ENCODE measurements around the gene NKX2-4.

The NKX2-4 gene

GRCh38 chr20:21389368-21389767 lies 8.0 kb downstream of the NKX2-4 start:
- peak; percentile 7 for DNase-seq (ENCODE audit: low read depth)
- no peak for TF ChIP-seq CTCF (IDR thresholded peaks at IDR 0.05; ENCODE audit: control insufficient read depth, insufficient read depth, low read depth, low read length, missing control alignments)
- H3K4me3 ChIP-seq (ENCODE audit: control insufficient read depth, low read depth, low read length) = no peak overlapping the region

- no peak for DNase-seq (ENCODE audit: low read depth)
- no peak overlapping the region for H3K4me3 ChIP-seq (ENCODE audit: control insufficient read depth, low read depth, low read length)
- no peak for TF ChIP-seq CTCF (IDR thresholded peaks at IDR 0.05; ENCODE audit: control insufficient read depth, insufficient read depth, low read depth, low read length, missing control alignments)
These were observed 8.8 kb downstream of the NKX2-4 start for GRCh38 chr20:21388566-21388965.

- no peak for DNase-seq (ENCODE audit: low read depth)
These were observed 9.8 kb downstream of the NKX2-4 start for GRCh38 chr20:21387528-21387927.

GRCh38 chr20:21386111-21386510 lies 11.2 kb downstream of the NKX2-4 start:
- TF ChIP-seq CTCF (IDR thresholded peaks at IDR 0.05; ENCODE audit: control insufficient read depth, insufficient read depth, low read depth, low read length, missing control alignments) = no peak
- no peak overlapping the region for H3K4me3 ChIP-seq (ENCODE audit: control insufficient read depth, low read depth, low read length)
- no peak for DNase-seq (ENCODE audit: low read depth)

More at GRCh38 chr20:21387528-21387927, 9.8 kb downstream of the NKX2-4 start:
- H3K4me3 ChIP-seq (ENCODE audit: control insufficient read depth, low read depth, low read length) = no peak overlapping the region
- no peak for TF ChIP-seq CTCF (IDR thresholded peaks at IDR 0.05; ENCODE audit: control insufficient read depth, insufficient read depth, low read depth, low read length, missing control alignments)

- no peak overlapping the region for H3K4me3 ChIP-seq (ENCODE audit: control insufficient read depth, low read depth, low read length)
- no peak for TF ChIP-seq CTCF (IDR thresholded peaks at IDR 0.05; ENCODE audit: control insufficient read depth, insufficient read depth, low read depth, low read length, missing control alignments)
These were observed 12.9 kb downstream of the NKX2-4 start for GRCh38 chr20:21384308-21384892.

GRCh38 chr20:21381619-21382018 lies 15.7 kb downstream of the NKX2-4 start:
- no peak overlapping the region for H3K4me3 ChIP-seq (ENCODE audit: control insufficient read depth, low read depth, low read length)
- TF ChIP-seq CTCF (IDR thresholded peaks at IDR 0.05; ENCODE audit: control insufficient read depth, insufficient read depth, low read depth, low read length, missing control alignments) = no peak
- no peak for DNase-seq (ENCODE audit: low read depth)

More at GRCh38 chr20:21384308-21384892, 12.9 kb downstream of the NKX2-4 start:
- no peak for DNase-seq (ENCODE audit: low read depth)
